ENCODE results near the gene RPP25L. TPM values are rescaled to one million over a fixed set of nuclear protein-coding genes. Genes with fewer than 3 reads are reported as not detected.
A peak's percentile ranks its signal among the peaks of the same experiment; 100 is the strongest.

The RPP25L gene
- total and polyA plus RNA-seq, 2 donors from 2014 or later = 21.9 to 73.8 TPM

DNA sequence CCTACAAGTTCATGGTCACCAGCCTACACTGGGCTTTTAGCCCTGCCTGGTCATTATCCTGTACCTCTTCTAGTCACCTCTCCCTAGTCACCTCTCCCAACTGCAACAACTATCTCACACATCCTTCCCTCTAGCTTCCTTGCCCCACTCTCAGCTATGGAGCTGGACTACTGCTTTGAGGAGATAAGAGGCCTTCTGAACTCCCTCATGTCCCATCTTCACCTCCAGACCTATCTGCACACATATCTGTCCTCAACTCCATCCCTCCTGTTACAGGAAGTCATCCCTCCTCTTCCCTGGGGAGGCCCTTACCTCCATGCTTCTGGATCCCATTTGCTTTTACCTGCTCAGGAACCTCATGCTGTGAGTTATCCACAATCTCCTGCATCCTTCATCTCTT, 5.7 kb downstream of the RPP25L start:
- Histone ChIP-seq H3K27ac (ENCODE audit: low read depth in 2 of 2, low read length in 2 of 2) (no peak overlapping the region), H3K9ac (ENCODE audit: low read length in 3 of 3) (no peak overlapping the region), H3K27me3 (ENCODE audit: control insufficient read depth, insufficient read depth, low read length) (no peaks in the 10 kb centered on the region), H3K4me1 (ENCODE audit: control insufficient read depth in 2 of 3, insufficient read depth in 2 of 3, low read depth in 1 of 3, low read length in 3 of 3) (peaks cover 0 to 7% (median 4%) of the 10 kb centered on the region in 3 donors), H3K9me3 (ENCODE audit: control insufficient read depth in 2 of 3, insufficient read depth in 1 of 3, low read length in 3 of 3) (no peaks in the 10 kb centered on the region), H3K4me3 (ENCODE audit: low read length in 3 of 3) (no peak overlapping the region), H3K36me3 (ENCODE audit: control insufficient read depth in 2 of 3, insufficient read depth in 3 of 3, low read length in 3 of 3) (no peaks in the 10 kb centered on the region)
- no peak for DNase-seq
- intact Hi-C loops (cut with DNase I) = no loop called here
- TF ChIP-seq, protein P1, sequence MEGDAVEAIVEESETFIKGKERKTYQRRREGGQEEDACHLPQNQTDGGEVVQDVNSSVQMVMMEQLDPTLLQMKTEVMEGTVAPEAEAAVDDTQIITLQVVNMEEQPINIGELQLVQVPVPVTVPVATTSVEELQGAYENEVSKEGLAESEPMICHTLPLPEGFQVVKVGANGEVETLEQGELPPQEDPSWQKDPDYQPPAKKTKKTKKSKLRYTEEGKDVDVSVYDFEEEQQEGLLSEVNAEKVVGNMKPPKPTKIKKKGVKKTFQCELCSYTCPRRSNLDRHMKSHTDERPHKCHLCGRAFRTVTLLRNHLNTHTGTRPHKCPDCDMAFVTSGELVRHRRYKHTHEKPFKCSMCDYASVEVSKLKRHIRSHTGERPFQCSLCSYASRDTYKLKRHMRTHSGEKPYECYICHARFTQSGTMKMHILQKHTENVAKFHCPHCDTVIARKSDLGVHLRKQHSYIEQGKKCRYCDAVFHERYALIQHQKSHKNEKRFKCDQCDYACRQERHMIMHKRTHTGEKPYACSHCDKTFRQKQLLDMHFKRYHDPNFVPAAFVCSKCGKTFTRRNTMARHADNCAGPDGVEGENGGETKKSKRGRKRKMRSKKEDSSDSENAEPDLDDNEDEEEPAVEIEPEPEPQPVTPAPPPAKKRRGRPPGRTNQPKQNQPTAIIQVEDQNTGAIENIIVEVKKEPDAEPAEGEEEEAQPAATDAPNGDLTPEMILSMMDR (IDR thresholded peaks at IDR 0.05; ENCODE audit: borderline replicate concordance, extremely low read depth, insufficient read depth) = no peak
- no peak for FAIRE-seq

DNA sequence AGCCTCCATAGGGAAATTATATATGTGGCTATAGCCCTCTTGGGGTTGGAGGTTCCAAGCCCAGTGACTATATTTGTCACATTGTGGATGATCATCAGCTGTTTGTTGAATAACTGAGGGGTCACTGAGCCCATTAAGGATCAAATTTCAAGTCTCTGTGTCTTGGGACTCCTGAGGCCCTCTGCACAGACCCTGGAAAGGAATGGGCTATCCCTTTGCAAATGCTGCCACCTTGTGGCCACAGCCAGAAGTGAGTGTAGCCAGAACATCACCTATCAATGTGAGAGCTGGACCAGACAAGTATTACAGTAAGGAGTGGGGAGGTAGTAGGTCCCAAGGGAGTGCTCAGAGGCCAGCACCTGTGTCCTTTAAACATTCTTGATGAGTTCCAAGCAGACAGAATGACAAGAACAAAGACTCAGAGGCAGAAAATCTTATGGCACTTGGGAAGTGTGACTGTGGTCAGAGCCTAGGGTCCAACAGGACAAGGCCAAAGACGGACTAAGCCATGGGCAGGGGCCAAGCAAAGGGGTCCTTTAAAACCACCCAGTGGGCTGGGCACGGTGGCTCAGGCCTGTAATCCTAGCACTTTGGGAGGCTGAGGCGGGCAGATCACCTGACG, 8.2 kb downstream of the RPP25L start:
- DNase-seq (peak; percentile 89 to 94 (median 91)), FAIRE-seq (no peak)
- TF ChIP-seq, protein P1 (IDR thresholded peaks at IDR 0.05; ENCODE audit: borderline replicate concordance, extremely low read depth, insufficient read depth) = peak; percentile 97
- no peak overlapping the region for H3K4me3 ChIP-seq (ENCODE audit: low read length in 3 of 3)
- no peak overlapping the region for H3K9ac ChIP-seq (ENCODE audit: low read length in 3 of 3)
- no peaks in the 10 kb centered on the region for H3K4me1 ChIP-seq (ENCODE audit: control insufficient read depth in 2 of 3, insufficient read depth in 2 of 3, low read depth in 1 of 3, low read length in 3 of 3)
- no peak overlapping the region for H3K27ac ChIP-seq (ENCODE audit: low read depth in 2 of 2, low read length in 2 of 2)
- no peaks in the 10 kb centered on the region for H3K27me3 ChIP-seq (ENCODE audit: control insufficient read depth, insufficient read depth, low read length)
- intact Hi-C loops (cut with DNase I) = no loop called here
- no peaks in the 10 kb centered on the region for H3K36me3 ChIP-seq (ENCODE audit: control insufficient read depth in 2 of 3, insufficient read depth in 3 of 3, low read length in 3 of 3)
- no peaks in the 10 kb centered on the region for H3K9me3 ChIP-seq (ENCODE audit: control insufficient read depth in 2 of 3, insufficient read depth in 1 of 3, low read length in 3 of 3)

DNA sequence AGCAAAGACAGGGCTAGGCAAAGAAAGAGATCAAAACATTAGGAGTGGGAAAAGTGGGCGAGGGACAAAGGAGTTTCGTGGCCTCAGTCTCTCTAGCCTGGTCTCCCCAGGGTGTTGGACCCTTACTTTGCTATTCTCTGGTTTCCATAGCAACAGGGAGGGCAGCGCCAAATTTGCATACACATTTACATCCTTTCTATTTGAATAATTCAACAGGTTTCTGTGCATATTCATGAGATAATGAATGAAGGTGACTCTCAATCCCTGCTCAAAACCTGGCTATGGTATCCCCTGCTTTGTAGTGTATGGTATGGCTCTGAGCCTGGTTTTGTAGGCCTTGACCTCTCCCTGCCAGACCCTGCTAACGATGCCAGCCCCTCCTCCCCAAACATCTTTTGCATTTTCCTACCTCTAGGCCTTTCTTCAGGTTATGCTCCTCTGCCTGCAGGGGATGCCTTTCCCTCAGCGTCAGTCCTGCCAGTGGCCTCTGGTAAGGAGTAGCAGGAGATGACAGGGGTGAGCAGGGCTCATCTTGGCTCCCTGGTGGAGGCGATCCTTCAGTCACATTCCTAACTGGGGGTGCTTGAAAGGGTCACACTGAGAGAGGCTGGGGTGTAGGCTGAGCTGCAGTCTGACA, 9.8 kb downstream of the RPP25L start:
- no peak overlapping the region for H3K4me3 ChIP-seq (ENCODE audit: low read length in 3 of 3)
- no peaks in the 10 kb centered on the region for H3K9me3 ChIP-seq (ENCODE audit: control insufficient read depth in 2 of 3, insufficient read depth in 1 of 3, low read length in 3 of 3)
- H3K27me3 ChIP-seq (ENCODE audit: control insufficient read depth, insufficient read depth, low read length) = no peaks in the 10 kb centered on the region
- intact Hi-C loops (cut with DNase I) = no loop called here
- H3K36me3 ChIP-seq (ENCODE audit: control insufficient read depth in 2 of 3, insufficient read depth in 3 of 3, low read length in 3 of 3) = no peaks in the 10 kb centered on the region
- no peak overlapping the region for H3K27ac ChIP-seq (ENCODE audit: low read depth in 2 of 2, low read length in 2 of 2)
- peak in 1 of 5 donors; percentile 24 for DNase-seq
- no peaks in the 10 kb centered on the region for H3K4me1 ChIP-seq (ENCODE audit: control insufficient read depth in 2 of 3, insufficient read depth in 2 of 3, low read depth in 1 of 3, low read length in 3 of 3)
- TF ChIP-seq, protein P1 (IDR thresholded peaks at IDR 0.05; ENCODE audit: borderline replicate concordance, extremely low read depth, insufficient read depth) = no peak
- H3K9ac ChIP-seq (ENCODE audit: low read length in 3 of 3) = no peak overlapping the region
- FAIRE-seq = no peak
